ENCODE data around the gene UNC93A.
"Not testable (repeated sequence)": the region's sequence is repeated elsewhere in the genome, so short reads cannot be mapped to it uniquely, and the experiment has no call there.

UNC93A gene

DNA sequence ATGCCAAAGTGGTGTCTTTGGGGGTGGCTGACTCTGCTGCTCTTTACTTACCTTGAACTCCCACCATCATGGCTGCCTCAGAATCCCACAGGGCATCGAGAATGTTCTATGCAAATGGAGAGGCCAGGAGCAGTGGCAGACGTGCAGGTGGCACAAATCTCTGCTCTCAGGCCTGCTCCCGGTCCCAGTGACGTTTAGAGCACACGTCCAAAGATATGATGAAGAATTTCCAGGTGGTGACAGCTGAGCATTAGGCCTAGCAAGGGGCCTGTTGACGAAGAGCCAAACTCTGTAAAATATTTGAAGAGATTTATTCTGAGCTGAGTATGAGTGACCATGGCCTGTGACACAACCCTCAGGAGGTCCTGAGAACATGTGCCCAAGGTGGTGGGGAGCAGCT is 19.0 kb upstream of the UNC93A start:
- no peak for DNase-seq

DNA sequence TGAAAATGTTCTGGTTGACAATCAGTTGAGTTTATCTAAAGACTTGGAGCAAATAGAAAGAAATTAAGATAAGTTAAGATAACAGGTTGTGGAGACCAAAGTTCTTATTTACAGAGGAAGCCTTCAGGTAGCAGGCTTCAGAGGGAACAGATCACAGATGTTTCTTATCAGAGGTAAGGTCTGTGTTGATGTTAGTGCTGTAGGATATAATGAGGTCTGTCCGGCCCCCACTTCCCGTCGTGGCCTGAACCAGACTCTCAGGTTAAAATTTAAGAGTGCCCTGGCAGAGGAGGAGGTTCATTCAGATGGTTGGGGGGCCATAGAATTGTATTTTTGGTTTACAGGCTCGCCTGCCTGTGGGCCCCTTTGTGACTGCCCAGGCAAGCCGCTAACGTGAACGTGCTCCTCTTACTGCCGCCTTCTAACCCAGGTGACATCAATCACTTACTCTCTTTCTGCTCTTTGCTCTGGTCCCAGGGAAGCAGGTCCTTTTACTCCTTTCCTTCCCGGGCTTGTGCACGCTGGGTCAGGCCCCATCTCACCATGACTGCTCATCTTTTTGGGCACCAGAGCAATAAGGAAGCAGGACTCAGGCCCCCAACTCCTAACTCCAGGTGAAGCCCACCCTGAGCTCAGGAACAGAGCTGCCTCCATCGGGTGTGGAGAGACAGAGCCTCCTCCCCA is 18.3 kb upstream of the UNC93A start:
- no peak for DNase-seq

DNA sequence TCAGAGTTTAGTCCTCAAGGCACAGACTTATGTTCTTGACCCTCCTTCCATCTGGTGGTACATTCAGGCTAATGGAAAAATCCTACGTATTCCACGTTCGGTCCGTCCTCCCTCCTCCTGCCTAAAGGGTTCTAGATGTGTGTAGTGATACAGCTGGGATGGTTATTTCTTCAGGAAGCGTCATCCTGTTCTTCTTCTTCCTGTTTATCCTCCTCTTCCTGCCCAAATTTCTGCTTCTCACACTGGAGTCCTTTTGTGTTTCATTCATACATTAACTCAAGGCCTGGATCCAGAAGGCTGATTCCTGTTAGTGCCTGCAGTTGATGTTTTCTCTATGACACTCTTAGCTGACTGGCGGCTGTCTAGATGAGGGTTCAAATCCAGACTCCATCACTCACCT is 16.8 kb upstream of the UNC93A start:
- no peak for DNase-seq

DNA sequence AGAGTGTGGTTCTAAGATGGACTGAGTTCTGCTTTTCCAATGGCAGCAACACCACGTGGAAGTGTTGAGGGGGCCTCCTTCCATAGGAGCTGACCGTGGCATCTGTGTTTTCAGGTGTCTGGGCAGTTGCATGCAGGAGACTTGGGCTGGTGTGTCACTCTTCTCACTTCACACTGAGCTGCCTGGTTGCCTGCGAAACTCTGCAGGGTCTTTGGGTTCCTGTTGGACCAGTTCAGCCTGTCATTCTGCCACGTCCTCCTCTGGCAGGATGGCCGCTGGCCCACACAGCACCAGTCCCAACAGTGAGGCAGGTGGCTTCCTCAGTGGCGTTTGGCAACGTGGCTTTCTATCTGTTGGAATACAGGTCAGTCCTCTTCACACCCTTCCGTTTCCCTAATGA is 16.1 kb upstream of the UNC93A start:
- no peak for DNase-seq

- DNase-seq = no peak
Measured at GRCh38 chr6:167275436-167275835, 15.7 kb upstream of the UNC93A start.

- no peak for DNase-seq
Measured at GRCh38 chr6:167276772-167277533, 14.2 kb upstream of the UNC93A start.

DNA sequence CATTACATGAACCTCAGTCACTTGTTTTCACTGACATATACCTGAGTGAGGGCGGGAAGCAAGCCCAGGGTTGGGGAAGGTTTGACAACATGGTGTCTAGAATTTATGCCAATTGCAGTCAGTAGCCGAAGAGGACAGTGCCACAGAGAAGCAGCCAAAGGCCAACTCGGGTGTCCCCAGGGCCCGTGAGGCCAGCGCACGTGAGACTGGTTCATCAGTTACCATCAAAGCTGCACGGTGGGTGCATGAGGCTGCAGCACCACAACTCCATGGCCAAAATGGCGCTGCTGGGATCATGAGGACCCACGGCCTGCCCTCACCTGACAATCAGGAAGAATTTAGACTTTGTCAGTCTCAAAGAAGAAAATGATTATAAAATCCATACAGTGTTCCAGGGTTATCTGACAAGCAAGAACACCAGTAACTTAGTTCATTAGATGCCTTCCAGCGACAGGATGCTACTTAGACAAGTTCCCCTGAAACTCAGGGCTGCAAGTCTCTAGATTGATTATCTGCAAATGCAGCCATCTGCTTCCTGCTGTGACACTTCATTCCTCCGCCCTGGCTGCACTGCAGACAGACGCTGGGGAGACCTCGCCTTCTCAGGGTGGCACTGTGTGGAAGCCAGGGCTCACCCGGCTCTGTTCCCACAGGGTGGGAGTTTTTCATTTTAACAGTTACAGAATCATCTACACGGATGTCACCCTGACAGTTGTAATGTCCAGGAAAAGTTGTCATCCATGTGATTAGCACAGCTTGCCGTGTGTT is 12.8 kb upstream of the UNC93A start:
- not testable (repeated sequence) for DNase-seq

DNA sequence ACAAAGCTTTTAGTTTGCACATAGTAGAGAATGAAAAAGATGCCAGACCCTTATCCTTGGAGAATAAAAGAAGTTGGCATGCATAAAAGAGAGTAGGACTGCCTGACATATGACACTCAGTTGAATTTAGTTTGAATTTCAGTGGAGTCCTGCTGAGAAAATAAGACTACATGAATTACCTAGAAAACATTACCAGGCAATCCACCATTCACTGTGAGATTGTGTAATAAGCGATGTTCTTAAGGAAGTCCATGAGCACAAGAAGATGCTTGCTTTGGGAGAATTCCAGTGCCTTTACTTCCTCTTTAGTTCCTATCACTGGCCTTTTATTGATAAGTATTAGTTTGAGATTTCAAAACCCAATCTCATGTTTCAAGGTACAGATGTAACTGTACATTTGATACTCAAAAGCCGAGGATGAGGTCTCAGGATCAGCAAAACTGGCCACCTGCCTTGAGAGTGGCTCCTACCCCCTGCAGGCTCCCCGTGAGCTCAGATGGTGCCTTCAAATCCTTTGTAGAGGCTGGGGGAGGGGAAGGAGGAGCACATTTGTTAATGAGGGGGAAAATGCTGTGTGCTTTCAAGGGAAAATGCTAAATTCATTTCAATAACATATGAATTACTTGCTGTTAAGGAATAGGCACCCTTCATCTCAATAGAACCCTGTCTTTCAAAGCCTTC is 11.2 kb upstream of the UNC93A start:
- no peak for DNase-seq

GRCh38 chr6:167280466-167280865 is 10.6 kb upstream of the UNC93A start:
- not testable (repeated sequence) for DNase-seq

GRCh38 chr6:167282165-167282564 is 8.9 kb upstream of the UNC93A start:
- no peak for DNase-seq

- not testable (repeated sequence) for DNase-seq
Measured at GRCh38 chr6:167284565-167284964, 6.5 kb upstream of the UNC93A start.

DNA sequence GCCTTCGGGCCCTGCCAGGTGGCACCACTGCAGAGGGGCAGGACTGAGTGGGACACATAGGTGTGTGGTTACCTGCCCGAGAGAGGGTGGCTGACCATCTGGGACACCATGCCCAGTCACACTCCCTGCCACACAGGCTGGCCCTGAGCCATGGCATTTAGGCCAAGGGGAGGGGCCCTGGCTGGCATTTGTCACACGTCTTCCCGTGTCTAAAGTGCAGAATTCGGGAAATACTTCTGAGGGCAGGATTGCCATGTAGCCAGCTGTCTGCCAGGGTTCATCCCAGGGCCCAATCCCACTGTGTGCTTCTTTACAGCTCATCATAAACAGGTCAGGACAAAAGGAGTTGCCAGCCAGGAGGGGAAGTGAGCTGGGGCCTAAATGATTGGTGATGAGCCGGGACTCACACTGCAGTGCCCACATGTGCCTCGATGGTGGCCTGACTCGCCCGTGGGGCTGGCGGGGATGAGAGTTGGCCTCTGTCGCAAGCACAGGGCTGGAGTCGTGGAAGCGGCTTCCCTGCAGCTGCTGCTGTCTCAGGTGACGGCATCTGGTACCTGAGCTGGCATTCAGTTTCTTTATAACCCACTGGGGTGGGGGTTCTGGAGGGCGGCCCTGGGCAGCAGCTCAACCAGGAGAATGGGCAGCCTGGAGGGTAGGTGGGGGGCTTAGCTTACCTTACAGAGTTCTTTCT is 5.9 kb upstream of the UNC93A start:
- DNase-seq = no peak

DNA sequence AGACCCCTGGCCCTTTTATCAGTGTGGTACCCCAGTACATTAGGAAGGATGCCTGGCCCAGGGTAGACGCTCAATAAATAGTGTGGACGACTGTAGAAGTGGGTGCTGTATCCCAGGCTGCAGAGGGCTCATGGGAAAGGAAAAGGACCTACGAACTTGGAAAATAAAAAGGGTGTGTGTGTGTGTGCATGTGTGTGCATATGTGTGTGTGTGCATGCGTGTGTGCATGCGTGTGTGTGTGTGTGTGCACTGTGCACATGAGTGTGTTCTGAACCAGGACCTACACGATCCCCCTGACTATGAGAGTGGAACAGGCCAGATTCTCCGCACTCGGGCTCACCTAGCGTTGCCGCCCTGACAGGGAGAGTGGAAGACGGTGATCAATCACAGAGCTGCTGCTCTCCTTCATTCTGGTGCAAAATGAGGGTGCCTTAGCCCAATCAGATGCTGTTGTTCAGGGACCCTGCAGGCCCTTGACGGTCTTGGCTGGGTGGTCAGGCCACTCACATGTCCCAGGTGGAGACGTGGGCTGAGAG is 3.5 kb upstream of the UNC93A start:
- DNase-seq = no peak

DNA sequence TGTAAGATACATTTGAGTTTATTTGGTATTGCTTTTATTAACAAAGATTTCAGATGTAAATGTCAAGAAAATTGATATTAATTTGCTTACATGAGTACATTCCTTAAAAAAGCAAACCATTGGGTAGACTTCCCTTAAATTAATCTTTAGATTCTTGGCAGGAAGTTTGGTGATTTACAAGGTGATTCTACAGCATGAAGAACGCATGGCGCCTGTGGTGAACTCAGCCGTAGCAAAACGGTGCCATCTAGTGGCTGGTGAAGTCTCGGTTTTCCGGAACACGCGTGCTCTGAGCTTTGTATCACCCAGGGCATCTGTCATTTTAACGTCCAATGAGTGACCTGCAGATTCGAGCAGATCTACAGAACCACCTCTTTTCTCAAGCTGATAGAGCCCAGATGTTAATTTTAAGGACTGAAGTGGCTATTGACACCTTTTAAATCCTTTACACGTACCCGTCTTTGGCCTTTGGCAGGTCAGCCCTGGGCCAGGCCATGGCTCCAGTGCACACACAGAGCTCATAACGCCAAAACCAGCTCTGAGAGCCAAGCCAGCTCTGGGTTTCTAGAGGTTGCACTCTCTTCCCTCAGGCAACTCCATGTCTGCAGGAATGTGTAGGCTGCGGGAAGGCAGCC is 2.4 kb upstream of the UNC93A start:
- not testable (repeated sequence) for DNase-seq

GRCh38 chr6:167289291-167289690 is 1.8 kb upstream of the UNC93A start:
- DNase-seq = not testable (repeated sequence)

- DNase-seq = no peak
Measured at GRCh38 chr6:167291623-167292300, 647 bp downstream of the UNC93A start.

GRCh38 chr6:167292301-167293087 is 1.4 kb downstream of the UNC93A start:
- DNase-seq = no peak

- DNase-seq = no peak
Measured at GRCh38 chr6:167293088-167293589, 2.0 kb downstream of the UNC93A start.

DNA sequence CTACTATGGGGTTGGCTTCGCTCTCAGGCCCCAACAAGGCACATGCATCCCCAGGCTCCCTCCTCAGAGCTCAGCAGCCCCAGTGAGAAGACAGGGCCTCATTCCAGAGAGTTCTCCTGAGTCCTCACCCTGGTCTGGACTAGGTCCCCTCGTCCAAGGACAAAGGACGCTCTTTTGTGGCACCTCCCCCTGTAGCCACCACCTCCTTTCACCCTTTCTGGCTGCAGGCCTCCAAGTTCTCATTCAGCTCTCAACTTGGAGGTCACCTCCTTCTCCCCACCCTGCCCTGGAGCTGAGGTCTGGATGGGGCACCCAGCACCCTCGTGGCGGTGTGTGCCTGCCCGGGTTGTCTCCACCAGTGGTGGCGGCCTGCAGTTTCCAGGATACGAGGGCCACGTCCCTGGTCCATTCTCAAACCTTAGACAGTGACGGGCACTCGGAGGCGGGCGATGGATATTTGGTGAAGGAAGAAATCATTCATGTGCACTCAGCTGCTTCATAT is 2.5 kb downstream of the UNC93A start:
- DNase-seq = no peak

- DNase-seq = no peak
Measured at GRCh38 chr6:167294241-167294640, 3.1 kb downstream of the UNC93A start.
